Calu3 (cell line): Measurements from ENCODE around the gene PRPF39. TPM values are rescaled to one million over a fixed set of nuclear protein-coding genes. Genes with fewer than 3 reads are reported as not detected.

Source experiments
- BruUV-seq: library from RNA; stranded (reverse); fragments of 400-500 nt; replicated peaks from 2 replicates; lab custom pipeline; 2021; lab: Mats Ljungman, UMichigan
- CTCF ChIA-PET: fragments of 300-600 bp; sonication (Branson Sonifier 250); formaldehyde crosslinking; loops from one replicate; lab custom pipeline; 2022; ENCODE audit warnings: antibody characterized with exemption; lab: Charles Lee
- DNase-seq: peaks from one replicate; pipeline ENCODE4 v3.0.0; 2022
- H3K27ac Mint-ChIP-seq: one replicate; pipeline ENCODE4 v1.8.0; 2022; ENCODE audit warnings: mixed read lengths; ENCODE audit not compliant: unreplicated experiment
- H3K27me3 Mint-ChIP-seq: one replicate; pipeline ENCODE4 v1.8.0; 2022; ENCODE audit warnings: mixed read lengths; ENCODE audit not compliant: unreplicated experiment
- H3K36me3 Mint-ChIP-seq: one replicate; pipeline ENCODE4 v1.8.0; 2022; ENCODE audit warnings: mild to moderate bottlenecking, moderate library complexity, mixed read lengths; ENCODE audit not compliant: insufficient read depth, unreplicated experiment
- H3K4me1 Mint-ChIP-seq: one replicate; pipeline ENCODE4 v1.8.0; 2022; ENCODE audit warnings: mild to moderate bottlenecking, low read depth, mixed read lengths; ENCODE audit not compliant: unreplicated experiment
- H3K4me3 Mint-ChIP-seq: one replicate; pipeline ENCODE4 v1.8.0; 2022; ENCODE audit warnings: mild to moderate bottlenecking, low read depth, moderate library complexity, mixed read lengths; ENCODE audit not compliant: unreplicated experiment
- H3K9me3 Mint-ChIP-seq: one replicate; pipeline ENCODE4 v1.8.0; 2022; ENCODE audit warnings: low read depth, mixed read lengths; ENCODE audit not compliant: unreplicated experiment
- intact Hi-C: fragments of 100-400 bp; cut with micrococcal nuclease; formaldehyde crosslinking; loops from one replicate; pipeline ENCODE4 v1.10.0; 2022; ENCODE audit not compliant: unreplicated experiment
- total RNA-seq: library from RNA; stranded (reverse); gene quantifications from 2 replicates; pipeline ENCODE4 v1.2.3, GENCODE V29; 2022
- TF ChIP-seq, protein P1 (sequence below): fragments of 200-600 bp; IDR thresholded peaks from one replicate; pipeline ENCODE4 v1.8.0; 2022; ENCODE audit warnings: antibody characterized with exemption; ENCODE audit not compliant: unreplicated experiment

PRPF39 gene
- total RNA-seq, 1 experiment from 2014 or later, result 34.2 TPM

DNA sequence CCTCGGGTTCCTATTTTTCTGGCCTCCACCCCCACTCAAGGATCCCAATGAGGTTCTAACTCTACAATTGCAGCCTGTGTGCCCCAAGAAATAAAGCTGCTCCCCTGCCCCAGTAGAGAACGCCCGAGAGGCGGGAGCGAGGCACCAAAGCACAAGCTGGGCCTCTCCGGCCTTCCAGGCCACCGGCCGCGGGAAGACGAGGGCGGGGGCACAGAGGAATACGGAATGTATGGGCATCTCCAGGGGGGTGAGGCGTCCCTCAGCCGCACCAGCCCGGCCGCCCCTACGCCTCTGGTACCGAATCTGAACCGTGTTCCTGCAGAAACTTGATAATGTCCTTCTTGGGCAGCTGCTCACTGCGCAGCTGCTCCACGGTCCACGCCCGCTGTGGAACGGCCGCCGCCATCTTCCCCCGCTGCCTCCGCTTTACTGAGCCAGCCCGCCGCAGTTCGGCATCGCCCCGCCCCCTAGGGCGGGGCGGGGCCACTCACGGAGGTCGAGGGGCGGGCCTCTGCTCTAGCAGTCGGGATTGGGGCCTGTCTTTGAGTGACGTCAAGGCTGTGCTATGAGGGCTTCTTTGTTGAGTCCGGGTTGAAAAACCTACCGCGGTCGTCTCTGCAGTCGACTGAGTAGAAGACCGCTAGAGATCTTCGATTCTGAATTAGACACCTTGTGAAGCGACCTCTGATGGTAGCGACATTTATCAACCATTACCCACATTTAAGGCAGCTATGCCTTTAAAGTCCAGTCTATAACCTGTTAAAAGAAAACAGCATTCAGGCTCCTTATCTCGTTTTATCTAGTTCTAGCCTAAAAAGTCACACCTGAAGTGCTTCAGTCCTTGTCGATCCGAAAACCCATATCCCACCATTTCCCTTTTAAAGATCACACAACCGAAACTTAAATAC lies 50.4 kb downstream of the PRPF39 start, which contains the start of gene FKBP3:
FKBP3 (minus strand) TSS at position 431 of the 908 bp plus-strand sequence; CDS start at position 406, 25 bp downstream.
- no peaks in the 10 kb centered on the region for H3K9me3 Mint-ChIP-seq
- H3K4me1 Mint-ChIP-seq, result peaks cover 16% of the 10 kb centered on the region

DNA sequence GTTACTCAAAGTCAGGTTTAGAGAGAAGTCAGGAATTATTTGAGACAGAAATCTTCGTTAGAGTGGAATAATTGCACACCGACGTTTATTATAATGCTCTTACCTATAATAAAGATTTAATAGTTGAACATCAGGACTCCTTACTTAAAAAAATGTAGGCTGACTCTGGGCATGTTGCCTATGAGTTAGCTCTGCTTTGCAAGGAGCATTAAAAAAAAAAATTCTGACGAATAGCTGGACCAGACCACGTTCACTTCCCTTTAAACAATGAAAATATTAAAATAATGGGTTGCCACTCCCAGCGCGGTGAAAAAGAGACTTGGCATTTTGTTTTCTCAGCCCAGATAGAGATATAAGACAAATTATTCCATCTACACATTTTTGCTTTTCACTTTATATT lies 51.2 kb downstream of the PRPF39 start:
- Mint-ChIP-seq H3K27me3 (no peaks in the 10 kb centered on the region), H3K4me3 (peak overlapping the region; percentile 96), H3K36me3 (peaks cover 35% of the 10 kb centered on the region), H3K27ac (peak overlapping the region; percentile 93), H3K9me3 (no peaks in the 10 kb centered on the region), H3K4me1 (peaks cover 16% of the 10 kb centered on the region)
- CTCF ChIA-PET, result no interaction called here
- intact Hi-C loops, result loop anchor here (2.0 kb wide), 2 partner anchors 174 to 222 kb away; partner anchors contain the start of gene KLHL28
- BruUV-seq, result no TSS peak
- DNase-seq, result no peak
- TF ChIP-seq, protein P1, sequence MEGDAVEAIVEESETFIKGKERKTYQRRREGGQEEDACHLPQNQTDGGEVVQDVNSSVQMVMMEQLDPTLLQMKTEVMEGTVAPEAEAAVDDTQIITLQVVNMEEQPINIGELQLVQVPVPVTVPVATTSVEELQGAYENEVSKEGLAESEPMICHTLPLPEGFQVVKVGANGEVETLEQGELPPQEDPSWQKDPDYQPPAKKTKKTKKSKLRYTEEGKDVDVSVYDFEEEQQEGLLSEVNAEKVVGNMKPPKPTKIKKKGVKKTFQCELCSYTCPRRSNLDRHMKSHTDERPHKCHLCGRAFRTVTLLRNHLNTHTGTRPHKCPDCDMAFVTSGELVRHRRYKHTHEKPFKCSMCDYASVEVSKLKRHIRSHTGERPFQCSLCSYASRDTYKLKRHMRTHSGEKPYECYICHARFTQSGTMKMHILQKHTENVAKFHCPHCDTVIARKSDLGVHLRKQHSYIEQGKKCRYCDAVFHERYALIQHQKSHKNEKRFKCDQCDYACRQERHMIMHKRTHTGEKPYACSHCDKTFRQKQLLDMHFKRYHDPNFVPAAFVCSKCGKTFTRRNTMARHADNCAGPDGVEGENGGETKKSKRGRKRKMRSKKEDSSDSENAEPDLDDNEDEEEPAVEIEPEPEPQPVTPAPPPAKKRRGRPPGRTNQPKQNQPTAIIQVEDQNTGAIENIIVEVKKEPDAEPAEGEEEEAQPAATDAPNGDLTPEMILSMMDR, result no peak

More for the DNA sequence above, 50.4 kb downstream of the PRPF39 start, which contains the start of gene FKBP3:
- intact Hi-C loops, result loop anchor here (2.0 to 5.0 kb wide), 3 partner anchors 118 to 222 kb away; partner anchors contain the start of genes KLHL28 and MIS18BP1
- DNase-seq, result peak; percentile 92
- Mint-ChIP-seq H3K27me3 (no peaks in the 10 kb centered on the region), H3K27ac (peak within 1 kb of the TSS; percentile 93), H3K36me3 (peaks cover 35% of the 10 kb centered on the region), H3K4me3 (peak within 1 kb of the TSS; percentile 96)
- TF ChIP-seq, protein P1, result no peak
- BruUV-seq, result no TSS peak
- CTCF ChIA-PET, result no interaction called here

DNA sequence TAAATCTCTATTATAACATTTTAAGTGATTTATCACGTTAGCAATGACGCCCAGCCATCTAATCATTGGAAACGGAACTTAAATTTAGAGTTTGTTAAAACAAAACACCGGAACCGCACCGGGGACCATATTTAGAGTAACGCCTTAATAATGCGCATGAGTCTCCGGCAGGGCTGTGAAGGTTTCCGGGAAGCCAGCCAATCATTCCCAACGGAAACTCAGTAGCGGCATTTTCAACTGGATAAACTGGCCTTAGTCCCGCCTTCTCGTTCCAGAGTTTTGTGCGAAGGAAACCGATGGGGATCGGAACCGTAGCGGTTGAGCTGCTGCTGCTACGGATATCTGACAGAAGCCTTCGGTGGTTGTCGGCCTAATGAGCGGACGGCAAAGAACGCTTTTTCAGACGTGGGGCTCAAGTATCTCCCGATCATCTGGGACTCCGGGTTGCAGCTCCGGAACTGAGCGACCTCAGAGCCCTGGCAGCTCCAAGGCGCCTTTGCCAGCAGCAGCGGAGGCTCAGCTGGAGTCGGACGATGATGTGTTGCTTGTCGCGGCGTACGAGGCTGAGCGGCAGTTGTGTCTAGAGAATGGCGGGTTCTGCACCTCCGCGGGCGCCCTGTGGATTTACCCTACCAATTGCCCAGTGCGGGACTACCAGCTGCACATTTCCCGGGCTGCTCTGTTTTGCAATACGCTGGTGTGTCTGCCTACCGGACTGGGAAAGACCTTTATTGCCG lies 51.9 kb downstream of the PRPF39 start, which contains the start of gene FANCM:
FANCM (plus strand) TSS at position 272 of the 737 bp plus-strand sequence; CDS start at position 374, 102 bp downstream.
- intact Hi-C loops, result loop anchor here (2.0 kb wide), 2 partner anchors 175 to 223 kb away; partner anchors contain the start of gene KLHL28
- BruUV-seq, result no TSS peak
- no peaks in the 10 kb centered on the region for H3K27me3 Mint-ChIP-seq
- TF ChIP-seq, protein P1, result no peak
- H3K4me3 Mint-ChIP-seq, result peak within 1 kb of the TSS; percentile 96
- peaks cover 16% of the 10 kb centered on the region for H3K4me1 Mint-ChIP-seq
- H3K9me3 Mint-ChIP-seq, result no peaks in the 10 kb centered on the region
- CTCF ChIA-PET, result no interaction called here
- peaks cover 35% of the 10 kb centered on the region for H3K36me3 Mint-ChIP-seq
- H3K27ac Mint-ChIP-seq, result peak within 1 kb of the TSS; percentile 93
- peak; percentile 87 for DNase-seq

DNA sequence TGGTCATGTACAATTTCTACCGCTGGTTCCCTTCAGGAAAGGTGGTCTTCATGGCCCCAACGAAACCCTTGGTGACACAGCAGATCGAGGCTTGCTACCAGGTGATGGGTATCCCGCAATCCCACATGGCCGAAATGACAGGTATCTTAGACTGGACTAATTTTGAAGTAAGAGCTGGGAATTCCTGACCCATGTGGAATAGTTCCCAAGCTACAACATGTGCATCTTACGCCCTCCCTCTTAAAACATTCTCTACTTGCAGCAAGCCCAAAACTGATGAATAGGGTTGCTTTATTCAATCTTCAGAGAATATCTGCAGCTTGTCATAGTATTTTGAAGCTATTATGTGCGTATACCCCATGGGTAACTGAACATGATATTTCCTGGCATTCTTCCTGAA lies 52.5 kb downstream of the PRPF39 start:
- Mint-ChIP-seq H3K27me3 (no peaks in the 10 kb centered on the region), H3K36me3 (peaks cover 35% of the 10 kb centered on the region), H3K9me3 (no peaks in the 10 kb centered on the region), H3K4me1 (peaks cover 16% of the 10 kb centered on the region), H3K27ac (peak overlapping the region; percentile 93), H3K4me3 (peak overlapping the region; percentile 96)
- no peak for DNase-seq
- CTCF ChIA-PET, result no interaction called here
- TF ChIP-seq, protein P1, result no peak
- BruUV-seq, result TSS peak; percentile 42
- intact Hi-C loops, result no loop called here
